RWPE2 (cell line): Measurements from ENCODE around the gene ZNF749.

Source experiments
- ATAC-seq: fragments of 200-7000 bp; cut with Tn5 transposase; 3 replicates; pipeline ENCODE4 v1.9.1; 2021; ENCODE audit warnings: low read depth
- DNase-seq: peaks from one replicate; pipeline ENCODE4 v3.0.0-alpha.2; 2020; ENCODE audit warnings: low spot score
- H3K27ac ChIP-seq: fragments of 450-650 bp; 2 replicates; pipeline ENCODE4 v1.5.1; 2017; ENCODE audit warnings: mild to moderate bottlenecking; ENCODE audit not compliant: poor library complexity, severe bottlenecking
- H3K27me3 ChIP-seq: fragments of 250-450 bp; sonication (Bioruptor Pico); 2 replicates; pipeline ENCODE4 v1.5.1; 2021; ENCODE audit warnings: mild to moderate bottlenecking, moderate library complexity; ENCODE audit not compliant: insufficient read depth, poor library complexity, severe bottlenecking
- H3K36me3 ChIP-seq: fragments of 250-450 bp; sonication (Bioruptor Pico); 2 replicates; pipeline ENCODE4 v1.5.1; 2020; ENCODE audit warnings: low read depth, mild to moderate bottlenecking, moderate library complexity
- H3K4me1 ChIP-seq: fragments of 250-450 bp; sonication (Bioruptor Pico); 2 replicates; pipeline ENCODE4 v1.5.1; 2021; ENCODE audit warnings: mild to moderate bottlenecking, moderate library complexity; ENCODE audit not compliant: insufficient read depth, poor library complexity, severe bottlenecking
- H3K4me3 ChIP-seq: fragments of 250-450 bp; sonication (Bioruptor Pico); 2 replicates; pipeline ENCODE4 v1.5.1; 2021; ENCODE audit warnings: mild to moderate bottlenecking, moderate library complexity; ENCODE audit not compliant: severe bottlenecking
- H3K9me3 ChIP-seq: fragments of 250-450 bp; sonication (Bioruptor Pico); 2 replicates; pipeline ENCODE4 v1.5.1; 2021; ENCODE audit warnings: mild to moderate bottlenecking, moderate library complexity; ENCODE audit not compliant: severe bottlenecking
- TF ChIP-seq, protein P1 (sequence below): fragments of 450-650 bp; IDR thresholded peaks from one replicate; pipeline ENCODE4 v1.5.1; 2017; ENCODE audit warnings: mild to moderate bottlenecking, moderate library complexity; ENCODE audit not compliant: poor library complexity, severe bottlenecking

ZNF749 gene

DNA sequence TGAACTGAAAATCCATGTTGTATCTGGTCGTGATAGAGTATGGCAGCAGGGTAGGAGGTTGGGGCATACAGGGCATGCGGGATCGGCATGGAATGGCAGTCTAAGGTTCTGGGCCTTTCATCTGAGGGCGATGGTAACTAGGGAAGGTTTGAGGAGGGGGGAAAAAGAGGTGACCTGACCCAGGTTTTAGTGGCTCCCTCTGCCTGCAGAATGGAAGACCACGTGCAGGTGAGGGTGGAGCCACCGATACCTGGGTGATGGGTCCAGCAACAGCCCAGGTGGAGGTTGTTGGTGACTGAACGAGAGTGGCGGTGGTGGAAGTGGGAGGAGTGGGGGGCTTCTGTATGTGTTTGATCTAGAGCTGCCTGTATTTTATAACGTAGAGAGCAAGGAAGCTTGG, 3.8 kb downstream of the ZNF749 start:
- TF ChIP-seq, protein P1, sequence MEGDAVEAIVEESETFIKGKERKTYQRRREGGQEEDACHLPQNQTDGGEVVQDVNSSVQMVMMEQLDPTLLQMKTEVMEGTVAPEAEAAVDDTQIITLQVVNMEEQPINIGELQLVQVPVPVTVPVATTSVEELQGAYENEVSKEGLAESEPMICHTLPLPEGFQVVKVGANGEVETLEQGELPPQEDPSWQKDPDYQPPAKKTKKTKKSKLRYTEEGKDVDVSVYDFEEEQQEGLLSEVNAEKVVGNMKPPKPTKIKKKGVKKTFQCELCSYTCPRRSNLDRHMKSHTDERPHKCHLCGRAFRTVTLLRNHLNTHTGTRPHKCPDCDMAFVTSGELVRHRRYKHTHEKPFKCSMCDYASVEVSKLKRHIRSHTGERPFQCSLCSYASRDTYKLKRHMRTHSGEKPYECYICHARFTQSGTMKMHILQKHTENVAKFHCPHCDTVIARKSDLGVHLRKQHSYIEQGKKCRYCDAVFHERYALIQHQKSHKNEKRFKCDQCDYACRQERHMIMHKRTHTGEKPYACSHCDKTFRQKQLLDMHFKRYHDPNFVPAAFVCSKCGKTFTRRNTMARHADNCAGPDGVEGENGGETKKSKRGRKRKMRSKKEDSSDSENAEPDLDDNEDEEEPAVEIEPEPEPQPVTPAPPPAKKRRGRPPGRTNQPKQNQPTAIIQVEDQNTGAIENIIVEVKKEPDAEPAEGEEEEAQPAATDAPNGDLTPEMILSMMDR = no peak
- peaks cover 30% of the 10 kb centered on the region for H3K36me3 ChIP-seq
- H3K4me3 ChIP-seq = no peak overlapping the region
- H3K4me1 ChIP-seq = no peaks in the 10 kb centered on the region
- DNase-seq (no peak), ATAC-seq (no peak)
- no peaks in the 10 kb centered on the region for H3K9me3 ChIP-seq
- H3K27me3 ChIP-seq = no peaks in the 10 kb centered on the region
- H3K27ac ChIP-seq = no peak overlapping the region

DNA sequence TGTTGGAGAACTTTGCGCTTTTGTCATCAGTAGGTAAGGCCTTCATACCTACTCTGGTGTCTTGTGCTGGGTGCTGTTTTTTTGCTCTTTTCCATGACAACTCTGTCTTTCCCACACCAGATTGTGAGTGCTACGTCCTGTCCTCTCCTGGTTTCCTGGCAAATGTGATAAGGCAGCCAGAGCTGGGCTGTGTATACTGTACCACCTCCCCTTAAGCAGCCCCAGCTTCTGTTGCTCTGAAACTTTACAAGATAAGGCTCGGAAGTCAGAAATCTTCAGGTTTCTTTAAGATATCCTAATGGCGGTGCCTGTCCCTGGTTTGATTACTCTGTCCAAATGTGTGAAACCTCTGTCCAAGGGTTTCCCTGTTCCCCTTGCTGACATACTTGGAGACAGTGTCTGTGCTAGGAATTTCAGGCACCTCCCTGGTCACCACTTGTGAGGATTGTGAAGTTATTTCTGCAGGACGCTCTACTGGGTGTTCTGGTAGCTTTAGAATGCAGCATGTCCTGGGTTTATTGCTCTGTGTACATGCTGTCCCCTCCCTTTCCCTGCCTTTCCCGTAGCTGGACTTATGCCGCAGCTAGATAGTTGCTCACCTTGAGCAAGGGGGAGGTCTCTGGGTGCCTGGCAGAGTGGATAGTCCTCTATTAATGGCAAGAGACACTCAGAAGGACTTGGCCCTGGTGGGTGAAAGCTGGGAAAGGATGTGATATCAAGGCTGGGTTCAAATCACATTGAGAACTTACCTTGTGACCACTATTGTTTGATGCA, 7.0 kb downstream of the ZNF749 start:
- no peak for DNase-seq
- Histone ChIP-seq H3K4me3 (no peak overlapping the region), H3K4me1 (no peaks in the 10 kb centered on the region), H3K27ac (no peak overlapping the region), H3K27me3 (no peaks in the 10 kb centered on the region), H3K36me3 (peaks cover 32% of the 10 kb centered on the region), H3K9me3 (no peaks in the 10 kb centered on the region)
- TF ChIP-seq, protein P1 = no peak
- ATAC-seq = no peak

DNA sequence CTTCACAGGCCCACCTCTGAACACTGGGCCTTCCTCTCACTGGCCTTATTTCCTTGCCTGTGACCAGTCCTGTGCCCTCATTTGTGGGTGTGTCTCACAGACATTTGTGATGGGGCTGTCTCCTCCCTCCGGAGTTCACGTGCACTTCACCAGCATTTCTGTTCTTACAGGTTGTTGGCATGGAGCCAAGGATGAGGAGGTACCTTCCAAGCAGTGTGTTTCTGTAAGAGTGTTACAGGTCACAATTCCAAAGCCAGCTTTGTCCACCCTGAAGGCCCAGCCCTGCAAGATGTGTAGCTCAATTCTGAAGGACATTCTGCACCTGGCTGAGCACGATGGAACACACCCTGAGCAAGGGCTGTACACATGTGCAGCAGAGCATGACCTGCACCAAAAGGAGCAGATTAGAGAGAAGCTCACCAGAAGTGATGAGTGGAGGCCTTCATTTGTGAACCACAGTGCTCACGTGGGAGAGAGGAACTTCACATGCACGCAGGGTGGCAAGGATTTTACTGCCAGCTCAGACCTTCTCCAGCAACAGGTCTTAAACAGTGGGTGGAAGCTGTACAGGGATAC, 8.1 kb downstream of the ZNF749 start:
- no peak overlapping the region for H3K4me3 ChIP-seq
- TF ChIP-seq, protein P1 = no peak
- no peaks in the 10 kb centered on the region for H3K9me3 ChIP-seq
- no peaks in the 10 kb centered on the region for H3K27me3 ChIP-seq
- peaks cover 24% of the 10 kb centered on the region for H3K36me3 ChIP-seq
- DNase-seq (no peak), ATAC-seq (no peak)
- H3K27ac ChIP-seq = no peak overlapping the region
- no peaks in the 10 kb centered on the region for H3K4me1 ChIP-seq

DNA sequence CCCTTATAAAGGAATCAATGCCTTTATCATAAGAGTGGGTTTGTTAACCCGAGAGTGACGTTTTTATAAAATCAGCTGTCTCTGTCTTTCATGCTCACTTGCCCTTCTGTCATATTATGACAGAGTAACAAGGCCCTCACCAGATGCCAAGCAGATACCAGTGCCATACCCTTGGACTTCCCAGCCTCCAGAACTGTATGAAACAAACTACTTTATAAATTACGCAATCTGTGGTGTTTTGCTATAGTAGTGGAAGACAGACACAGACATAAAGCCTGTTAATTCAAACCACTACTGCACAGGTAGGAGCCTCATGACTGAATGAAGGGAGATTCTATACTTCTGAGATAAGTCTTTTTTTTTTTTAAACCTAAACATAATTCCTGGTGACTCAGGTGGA, 17.2 kb downstream of the ZNF749 start:
- Histone ChIP-seq H3K4me1 (no peaks in the 10 kb centered on the region), H3K27ac (no peak overlapping the region), H3K36me3 (no peaks in the 10 kb centered on the region), H3K9me3 (no peaks in the 10 kb centered on the region), H3K4me3 (no peak overlapping the region), H3K27me3 (no peaks in the 10 kb centered on the region)
- DNase-seq = no peak
- no peak for ATAC-seq
- TF ChIP-seq, protein P1 = no peak

DNA sequence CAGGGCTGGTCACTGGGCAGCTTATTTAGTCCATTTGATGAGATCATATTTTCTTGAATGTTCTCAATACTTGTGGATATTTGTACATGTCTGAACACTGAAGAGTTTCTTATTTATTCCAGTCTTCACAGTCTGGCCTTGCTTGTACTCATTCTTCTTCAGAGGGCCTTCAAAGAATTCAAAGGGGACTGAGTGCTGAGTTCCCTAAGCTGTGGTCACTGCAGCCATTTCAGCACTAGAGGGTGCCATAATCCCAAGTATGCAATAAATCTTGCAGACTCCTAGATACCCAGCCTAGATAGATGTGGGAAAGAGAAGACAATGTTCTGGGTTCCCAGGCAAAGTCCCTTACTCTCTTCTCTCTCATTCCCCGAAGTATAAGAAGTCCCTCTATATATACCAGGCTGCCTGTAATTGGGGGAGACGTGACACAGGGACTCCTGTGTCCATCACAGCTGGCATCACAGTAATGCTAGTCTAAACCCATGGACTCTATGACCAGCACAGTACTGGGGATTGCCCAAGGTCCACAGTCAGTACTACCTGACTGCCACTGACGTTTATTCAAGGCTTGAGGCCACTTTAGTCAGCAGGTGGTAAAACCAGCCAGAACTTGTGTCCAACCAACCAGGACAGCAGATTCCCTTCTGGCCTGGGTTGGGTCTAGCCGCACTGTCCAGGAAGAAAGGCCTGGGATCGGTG, 30.7 kb downstream of the ZNF749 start:
- no peak for DNase-seq
- Histone ChIP-seq H3K9me3 (peaks cover 21% of the 10 kb centered on the region), H3K4me3 (no peak overlapping the region), H3K27me3 (no peaks in the 10 kb centered on the region), H3K27ac (no peak overlapping the region), H3K36me3 (no peaks in the 10 kb centered on the region; the same call in 1 of the 2 replicates), H3K4me1 (no peaks in the 10 kb centered on the region)
- TF ChIP-seq, protein P1 = peak; percentile 21
- ATAC-seq = no peak
